GM19324 (cell line): ENCODE measurements around the gene CD163L1.
"Not testable (repeated sequence)": the region's sequence is repeated elsewhere in the genome, so short reads cannot be mapped to it uniquely, and the experiment has no call there.

Source experiments
- ATAC-seq: cut with Tn5 transposase; IDR thresholded peaks from one replicate; pipeline ENCODE4 v1.9.1; 2021; ENCODE audit warnings: mild to moderate bottlenecking, moderate library complexity; ENCODE audit not compliant: unreplicated experiment, low FRiP score

Gene CD163L1

DNA sequence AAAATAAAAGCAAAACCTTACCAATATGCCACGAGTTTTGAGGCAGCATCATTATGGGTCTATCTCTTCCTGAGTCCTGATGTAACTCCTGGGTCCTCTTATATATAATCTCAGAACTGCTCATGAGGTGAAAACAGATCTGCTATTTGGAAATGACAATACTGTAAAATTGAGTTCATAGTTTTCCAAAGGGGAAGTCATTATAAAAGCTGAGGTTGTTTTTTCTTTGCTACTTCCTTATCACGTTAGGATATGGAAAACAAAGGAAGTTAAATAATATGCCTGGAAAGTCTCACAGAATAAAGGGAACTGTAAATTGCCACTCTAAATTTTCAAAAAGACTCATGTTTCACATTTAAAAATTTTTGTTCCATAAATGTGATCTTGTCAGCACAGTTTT lies at the start of gene CD163L1:
Gene CD163L1 (minus strand): TSS at position 78 of the 400 bp plus-strand sequence. CDS start 26 bp downstream, at position 52.
- ATAC-seq: no peak

DNA sequence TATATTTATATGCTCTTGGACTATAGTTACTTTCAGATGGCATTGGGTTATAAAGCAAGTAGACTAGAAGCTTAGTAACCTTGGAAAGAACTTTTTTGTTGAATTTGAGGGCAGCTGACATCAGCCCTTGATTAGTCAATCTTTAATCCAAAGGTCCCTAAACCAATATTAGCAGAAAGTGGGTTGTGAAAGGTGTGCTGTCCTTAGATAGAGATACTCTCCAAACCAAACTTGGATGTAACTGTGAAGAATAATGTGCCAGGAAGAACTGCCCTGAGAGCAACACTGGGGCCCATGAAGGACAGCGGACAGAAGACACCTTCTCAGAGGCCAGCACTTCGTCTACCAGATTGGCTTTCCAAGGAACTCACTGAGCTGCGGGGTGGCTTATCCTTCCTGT lies 49.1 kb upstream of the CD163L1 start:
- ATAC-seq: no peak

DNA sequence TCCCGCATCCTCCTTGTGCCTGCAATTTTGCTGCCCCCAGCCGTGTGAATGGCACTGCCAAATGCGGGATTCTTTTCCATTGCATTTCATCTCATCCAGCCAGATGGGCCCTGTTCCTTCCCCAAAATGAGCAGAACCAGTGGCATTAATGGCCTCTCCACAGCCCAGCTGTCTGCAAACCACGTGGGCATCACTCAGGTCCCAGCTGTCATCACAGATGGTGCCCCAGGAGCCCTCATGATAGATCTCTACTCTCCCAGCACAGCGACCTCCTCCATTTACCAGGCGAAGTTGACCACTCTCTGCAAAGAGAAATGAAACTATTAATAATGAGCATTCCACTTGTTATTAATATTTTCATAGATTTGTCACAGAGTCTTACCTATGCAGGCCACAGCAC lies 42.6 kb upstream of the CD163L1 start:
- ATAC-seq: no peak

DNA sequence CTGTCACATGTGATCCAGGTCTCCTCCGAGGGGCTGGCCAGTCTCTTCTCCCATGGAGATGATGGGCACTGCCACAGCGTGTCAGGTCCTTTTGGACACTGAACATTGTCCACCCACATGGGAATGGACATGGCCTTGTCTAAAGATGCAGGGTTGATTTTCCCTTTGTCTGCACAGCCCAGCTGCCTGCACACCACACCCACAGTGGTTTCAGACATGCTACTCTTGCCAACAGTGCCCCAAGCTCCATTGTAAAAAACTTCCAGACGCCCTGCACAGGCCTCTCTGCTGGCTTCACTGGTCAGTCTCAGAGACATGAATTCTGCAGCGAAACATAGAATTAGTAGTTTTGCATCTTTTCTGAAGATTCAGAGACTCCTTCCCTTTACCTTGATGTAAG lies 41.1 kb upstream of the CD163L1 start:
- ATAC-seq: no peak

DNA sequence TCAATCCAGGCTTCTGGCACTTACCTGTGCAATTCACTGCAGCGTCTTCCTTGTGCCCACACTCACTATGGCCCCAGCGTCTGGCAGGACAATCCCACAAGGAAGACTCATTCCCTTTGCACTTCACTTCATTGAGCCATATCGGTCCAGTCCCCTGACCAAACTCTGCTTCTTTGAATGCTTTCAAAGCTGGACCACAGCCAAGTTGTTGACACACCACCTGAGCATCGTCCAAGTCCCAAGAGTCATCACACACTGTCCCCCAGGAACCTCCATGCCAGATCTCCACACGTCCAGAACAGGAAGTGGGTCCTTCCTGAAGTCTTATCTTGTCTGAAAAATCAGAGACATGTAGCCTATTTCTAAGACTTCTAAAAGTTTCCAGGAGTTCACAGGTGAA lies 39.4 kb upstream of the CD163L1 start:
- no peak for ATAC-seq

DNA sequence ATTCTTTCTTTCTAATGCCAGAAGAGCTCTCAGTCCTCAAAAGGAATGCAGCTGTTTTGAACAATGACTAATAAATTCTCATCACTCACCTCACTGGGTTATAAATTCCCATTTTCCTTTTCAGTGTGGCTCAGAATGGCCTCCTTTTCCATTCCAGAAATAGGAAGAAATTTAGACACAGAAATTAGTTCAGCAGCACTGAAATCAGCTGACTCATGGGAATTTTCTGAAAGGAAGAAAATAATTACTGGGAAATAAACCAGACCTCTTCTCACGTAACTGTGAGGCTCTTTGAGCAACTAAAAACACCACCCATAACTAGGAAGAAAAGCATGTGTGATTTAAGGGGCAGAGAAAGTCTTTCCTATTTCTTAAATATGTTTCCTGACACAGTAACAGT lies 35.8 kb upstream of the CD163L1 start:
- ATAC-seq: no peak

DNA sequence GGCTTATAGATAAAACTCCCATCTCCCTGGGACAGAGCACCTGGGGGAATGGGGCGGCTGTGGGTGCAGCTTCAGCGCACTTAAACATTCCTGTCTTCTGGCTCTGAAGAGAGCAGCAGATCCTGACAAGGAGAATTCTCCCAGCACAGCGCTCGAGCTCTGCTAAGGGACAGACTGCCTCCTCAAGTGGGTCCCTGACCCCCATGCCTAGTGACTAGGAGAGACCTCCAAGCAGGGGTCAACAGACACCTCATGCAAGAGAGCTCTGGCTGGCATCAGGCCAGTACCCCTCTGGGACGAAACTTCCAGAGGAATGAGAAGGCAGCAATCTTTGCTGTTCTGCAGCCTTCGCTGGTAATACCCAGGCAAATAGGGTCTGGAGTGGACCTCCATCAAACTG lies 28.1 kb upstream of the CD163L1 start:
- no peak for ATAC-seq

DNA sequence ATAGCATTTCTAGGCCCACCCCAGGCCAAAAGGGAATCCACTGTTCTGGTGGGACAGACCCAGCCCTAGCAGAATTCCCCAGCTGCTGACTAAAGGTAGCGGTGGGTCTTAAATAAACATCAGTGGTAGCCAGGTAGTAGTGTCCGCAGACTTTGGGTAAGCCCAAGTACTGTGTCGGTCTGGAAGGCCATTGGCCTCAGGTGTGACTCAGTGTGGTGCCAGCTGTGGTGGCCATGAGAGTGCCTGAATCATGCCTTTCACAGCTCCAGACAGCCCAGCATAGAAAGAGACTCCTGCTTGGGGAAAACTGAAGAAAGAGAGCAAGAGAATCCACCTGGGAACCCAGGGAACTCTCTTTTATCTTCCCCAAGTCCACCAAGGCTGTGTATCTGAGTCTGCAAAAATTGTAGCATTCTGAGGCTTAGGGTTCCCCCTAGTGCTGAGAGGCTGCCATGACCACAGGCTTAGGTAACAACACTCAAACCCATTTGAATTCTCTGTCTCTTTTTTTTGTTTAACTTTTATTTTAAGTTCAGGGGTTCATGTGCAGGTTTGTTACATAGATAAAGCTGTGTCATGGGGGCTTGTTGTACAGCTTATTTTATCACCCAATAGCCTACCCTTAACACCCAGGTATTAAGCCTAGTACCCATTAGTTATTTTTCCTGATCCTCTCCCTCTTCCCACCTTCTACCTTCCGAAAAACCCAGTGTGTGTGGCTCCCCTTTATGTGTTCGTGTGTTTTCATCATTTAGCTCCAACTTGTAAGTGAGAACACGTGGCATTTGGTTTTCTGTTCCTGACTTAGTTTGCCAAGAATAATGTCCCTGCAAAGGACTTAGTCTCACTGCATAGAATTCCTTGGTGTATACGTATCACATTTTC lies 16.7 kb upstream of the CD163L1 start:
- ATAC-seq: no peak

DNA sequence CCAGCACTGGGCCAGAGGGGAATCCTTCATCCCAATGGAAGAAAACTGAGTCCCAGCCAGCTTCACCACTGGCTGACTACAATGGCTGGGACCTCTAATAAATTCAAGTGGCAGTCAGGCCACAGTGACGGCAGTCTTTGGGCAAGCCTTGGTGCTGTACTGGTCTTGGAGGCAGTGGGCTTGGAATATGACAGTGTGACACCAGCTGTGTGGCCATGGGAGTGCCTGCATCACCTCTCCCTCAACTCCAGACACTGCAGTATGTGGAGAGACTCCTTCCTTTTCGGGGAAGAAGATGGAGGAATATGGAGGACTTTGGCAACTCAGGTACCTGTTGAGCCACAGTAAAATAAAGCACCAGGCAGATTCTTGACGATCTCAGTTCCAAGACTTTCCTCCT lies 16.0 kb upstream of the CD163L1 start:
- ATAC-seq: no peak

DNA sequence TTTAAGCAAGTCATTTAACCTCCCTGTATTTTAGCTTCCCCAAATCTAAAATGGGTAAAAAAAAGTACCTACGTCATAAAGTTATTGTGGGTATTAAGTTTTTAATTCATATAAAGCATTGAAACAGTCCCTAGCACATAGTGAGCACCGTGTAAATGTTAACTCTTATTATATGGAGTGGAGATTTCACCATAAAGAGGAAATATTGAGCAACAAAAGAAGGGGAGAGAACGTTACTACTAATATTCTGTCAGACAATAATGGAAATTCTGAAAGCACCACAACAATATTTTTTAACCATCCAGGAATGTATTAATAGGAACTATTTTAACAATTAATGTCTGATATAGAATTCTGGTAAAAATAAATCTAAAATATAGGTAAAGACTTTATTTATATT lies 7.8 kb upstream of the CD163L1 start:
- ATAC-seq: no peak

DNA sequence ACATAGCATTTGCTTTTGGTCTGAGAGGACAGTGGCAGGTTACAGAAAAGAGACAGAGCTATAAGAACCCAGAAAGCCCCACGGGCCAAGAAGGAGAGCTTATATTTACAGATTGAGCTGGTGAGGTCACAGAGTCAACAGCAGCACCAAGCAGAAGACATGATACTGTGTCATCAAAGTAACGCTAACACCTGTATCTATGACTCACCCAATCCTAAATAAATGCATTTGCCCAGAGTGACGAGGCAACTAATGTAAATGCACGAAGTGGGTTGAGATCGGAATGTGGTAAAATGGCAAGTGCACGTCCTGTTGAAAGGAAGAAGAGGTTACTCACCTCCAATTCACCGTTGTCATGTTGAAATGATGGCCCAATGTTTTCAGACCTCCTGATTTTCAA lies 6.7 kb upstream of the CD163L1 start:
- ATAC-seq: no peak

DNA sequence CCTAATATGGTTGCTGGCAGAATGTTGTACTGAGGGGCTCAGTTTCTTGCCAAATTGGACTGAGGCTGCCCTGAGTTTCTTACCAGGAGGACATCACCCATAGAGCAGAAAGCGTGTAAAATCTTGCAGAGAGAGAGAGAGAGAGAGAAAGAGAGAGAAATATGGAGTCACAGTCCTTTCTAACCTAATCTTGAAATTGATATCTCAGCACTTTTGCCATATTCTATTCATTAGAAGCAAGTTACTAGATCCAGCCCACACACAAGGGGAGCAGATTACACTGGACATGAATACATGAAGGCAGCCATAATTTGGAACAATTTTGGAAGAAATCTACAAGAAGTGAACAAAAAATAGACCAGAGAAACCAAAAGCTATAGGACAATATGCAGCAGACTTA lies 4.1 kb upstream of the CD163L1 start:
- no peak for ATAC-seq

DNA sequence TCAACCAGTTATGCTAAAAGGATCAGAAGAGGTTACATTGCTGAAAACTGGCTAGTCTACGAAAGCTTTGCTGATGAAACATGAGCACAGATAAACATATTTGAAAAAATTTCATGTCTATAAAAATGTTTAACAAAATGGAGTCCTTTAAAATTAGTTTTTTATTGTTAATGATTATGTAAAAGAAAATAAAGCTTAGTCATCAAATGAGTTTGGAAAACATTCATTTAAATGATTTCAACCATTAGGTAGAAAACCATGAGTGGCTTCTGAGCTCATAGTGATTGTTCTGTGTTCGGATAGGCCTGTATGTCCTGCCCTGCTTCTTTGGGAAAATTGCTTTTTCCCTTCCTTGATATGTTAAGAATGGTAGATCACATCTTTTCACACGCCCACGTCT lies 584 bp upstream of the CD163L1 start:
- no peak for ATAC-seq

DNA sequence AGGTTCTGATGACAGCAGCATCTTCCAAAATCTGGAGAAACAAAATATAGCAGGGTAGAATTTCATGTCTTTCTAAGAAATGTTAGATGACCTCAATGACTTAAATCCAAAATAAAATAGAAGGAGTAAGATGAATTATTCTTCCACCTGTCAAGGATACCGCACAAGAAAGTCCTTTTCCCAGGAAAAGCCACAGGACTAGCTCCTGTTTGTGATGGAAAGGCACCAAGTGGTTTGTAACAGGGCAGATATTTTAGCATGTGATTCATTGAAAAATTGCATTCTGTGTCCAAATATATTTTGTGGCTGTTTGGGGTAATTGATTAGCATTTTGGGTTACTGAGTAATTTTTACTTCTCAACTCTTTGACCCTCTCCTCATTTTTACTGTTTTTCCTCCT lies 2.7 kb downstream of the CD163L1 start:
- ATAC-seq: no peak

DNA sequence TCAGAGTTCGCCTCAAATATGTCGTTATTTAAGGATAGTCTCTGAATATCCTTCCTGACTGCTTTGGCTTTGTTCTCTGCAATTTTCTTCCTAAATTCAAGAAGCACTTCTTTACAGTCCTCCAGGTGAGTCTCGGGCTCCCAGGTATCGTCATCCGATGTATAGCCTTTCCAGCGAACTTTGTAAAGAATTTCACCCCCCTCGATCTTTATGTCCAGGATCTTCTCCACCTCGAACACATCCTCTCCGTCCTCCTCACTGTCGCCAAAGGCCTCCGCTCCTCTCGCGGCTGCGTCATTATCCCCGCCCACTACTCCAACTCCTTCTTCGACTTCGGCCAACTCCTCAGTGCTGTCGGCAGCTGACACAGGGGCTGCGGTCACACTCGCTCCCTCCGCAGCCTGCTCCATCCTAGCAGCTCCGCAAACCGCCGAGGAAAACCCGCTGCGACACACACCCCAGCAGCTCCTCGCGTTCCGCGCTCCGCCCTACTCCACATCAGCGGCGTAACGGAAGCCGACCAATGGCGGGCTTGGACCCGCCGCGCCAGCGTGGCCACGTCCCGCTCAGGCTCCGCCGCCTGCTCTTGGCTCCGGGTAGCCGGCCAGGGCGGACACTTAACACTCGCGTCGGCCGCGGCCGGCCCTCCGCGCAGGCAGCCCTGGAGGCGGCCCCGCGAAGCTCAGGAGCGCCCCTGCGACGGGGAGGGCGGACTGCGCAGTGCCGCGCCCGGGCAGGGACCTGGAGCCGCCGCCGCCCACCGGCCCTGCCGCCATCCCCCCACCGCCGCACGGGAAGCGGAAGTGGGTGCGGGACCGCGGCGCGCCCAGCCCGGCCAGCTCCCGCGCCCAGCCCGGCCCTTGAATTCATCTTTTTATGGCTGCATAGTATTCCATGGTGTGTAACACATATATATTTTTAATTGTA lies 4.1 kb downstream of the CD163L1 start:
- ATAC-seq: no peak

DNA sequence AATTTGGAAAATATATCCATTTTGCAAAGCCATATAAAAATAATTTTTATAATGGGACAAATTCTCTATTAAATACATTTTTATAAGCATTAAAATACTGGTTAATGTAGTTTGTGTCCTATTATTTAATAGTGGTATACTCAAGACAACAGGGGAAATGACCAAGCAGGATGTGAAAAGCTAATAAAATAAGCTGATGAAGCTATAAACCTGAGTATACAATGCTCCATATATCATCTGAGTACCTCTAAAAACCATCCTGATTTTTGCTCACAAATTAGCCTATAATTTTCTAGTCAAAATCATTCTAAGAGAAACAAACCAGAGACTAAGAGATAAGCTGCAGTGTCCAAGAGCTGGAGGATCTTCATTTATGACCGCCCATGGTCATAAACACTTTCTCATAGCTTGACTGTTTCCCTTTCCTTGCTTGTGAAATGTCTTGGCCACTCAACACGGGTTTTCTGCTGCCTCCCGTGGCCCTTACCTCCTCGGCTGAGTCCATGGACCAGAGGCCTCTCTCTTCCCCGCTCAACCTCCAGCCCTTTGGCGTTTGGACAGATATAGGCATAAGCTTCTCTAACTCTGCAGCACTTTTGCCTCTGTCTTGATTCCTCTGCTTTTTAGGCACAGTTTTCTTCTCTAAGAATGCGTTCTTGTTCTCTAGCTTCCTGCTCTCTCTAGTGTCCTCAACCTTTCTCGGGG lies 5.5 kb downstream of the CD163L1 start:
- ATAC-seq: not testable (repeated sequence)

DNA sequence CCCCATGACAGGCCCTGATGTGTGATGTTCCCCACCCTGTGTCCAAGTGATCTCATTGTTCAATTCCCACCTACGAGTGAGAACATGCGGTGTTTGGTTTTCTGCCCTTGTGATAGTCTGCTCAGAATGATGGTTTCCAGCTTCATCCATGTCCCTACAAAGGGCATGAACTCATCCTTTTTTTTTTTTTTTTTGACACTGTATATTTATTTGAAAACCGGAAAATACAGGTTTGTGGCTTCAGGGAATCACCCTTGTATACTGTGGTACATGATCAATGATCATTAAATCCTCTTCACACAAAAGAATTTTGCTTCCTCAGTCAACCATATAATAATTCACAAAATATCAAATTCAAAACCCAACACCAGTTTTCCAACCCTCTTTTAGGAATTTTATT lies 6.5 kb downstream of the CD163L1 start:
- not testable (repeated sequence) for ATAC-seq

DNA sequence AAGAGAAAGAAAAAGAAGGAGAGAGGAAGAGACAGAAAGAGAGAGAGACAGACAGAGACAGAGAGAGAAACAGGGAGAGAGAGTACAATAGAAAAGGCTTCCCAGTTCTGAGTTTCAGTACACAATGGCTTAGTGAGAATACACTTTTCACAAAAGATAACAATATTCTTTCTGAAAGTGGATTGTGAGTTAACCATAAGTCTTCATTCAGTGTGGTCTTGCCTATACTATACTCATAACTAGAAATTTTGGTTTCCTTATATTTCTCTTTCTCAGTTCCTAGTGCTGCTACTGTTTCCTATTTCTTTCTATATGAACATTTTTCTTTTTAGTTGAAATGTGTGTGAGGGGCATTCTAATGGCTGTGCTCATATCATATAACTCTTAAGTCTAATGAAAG lies 9.3 kb downstream of the CD163L1 start:
- no peak for ATAC-seq

DNA sequence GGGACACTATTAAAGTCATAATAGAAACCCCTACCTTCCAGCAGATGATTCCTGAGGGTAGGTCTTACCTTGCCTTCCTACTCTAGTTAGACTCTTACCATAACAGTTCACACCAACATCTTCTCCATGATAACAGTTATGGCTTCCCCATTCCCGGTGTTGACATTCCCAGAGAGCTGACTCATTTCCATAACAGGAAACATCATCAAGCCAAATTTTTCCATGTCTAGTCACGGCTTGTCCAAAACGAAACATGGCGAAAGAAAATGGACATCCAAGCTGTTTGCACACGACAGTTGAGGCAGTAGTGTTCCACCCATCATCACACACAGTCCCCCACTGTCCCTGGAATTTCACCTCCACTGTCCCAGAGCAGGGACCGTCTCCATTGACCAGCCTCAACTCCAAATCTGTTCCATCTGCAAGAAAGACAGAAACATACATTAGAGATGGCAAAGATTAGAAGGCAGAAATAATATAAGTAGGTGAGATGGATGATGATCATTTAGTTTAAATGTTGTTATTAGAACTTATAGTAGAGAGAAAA lies 10.6 kb downstream of the CD163L1 start:
- ATAC-seq: no peak

DNA sequence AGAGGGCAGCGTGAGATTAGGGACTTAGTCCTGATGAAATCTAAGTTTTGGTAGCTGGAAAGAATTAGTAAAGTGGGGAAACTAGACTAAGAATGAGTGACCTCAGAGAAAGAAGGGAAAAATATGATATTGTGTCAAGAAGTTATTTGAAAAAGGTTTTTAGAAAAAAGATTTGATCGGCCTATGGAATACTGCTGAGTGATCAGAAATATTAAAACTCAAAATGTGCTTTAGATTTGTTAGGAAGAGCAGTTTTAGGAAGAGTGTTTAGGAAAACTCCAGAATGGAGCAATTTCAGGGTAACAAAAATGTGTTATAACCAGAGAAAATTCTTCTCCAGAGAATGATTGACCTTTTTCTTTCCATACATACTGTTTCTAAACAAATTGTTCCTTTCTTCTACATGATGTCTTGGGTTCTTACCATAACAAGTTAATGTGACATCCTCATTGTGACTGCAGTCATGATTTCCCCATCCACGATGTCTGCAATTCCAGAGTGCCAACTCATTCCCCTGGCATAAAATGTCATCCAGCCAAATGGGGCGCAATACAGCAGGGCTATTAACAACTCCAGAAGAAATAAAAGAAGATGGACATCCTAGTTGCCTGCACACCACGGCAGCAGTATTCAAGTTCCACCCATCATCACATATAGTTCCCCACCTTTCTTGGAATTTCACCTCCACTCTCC lies 11.8 kb downstream of the CD163L1 start:
- no peak for ATAC-seq
